Smooth muscle cell of trachea (primary cell): ENCODE measurements around the gene MORN3. TPM values are rescaled to one million over a fixed set of nuclear protein-coding genes. Genes with fewer than 3 reads are reported as not detected.

Source experiments
- total RNA-seq: library from RNA; depleted of rRNA; stranded (reverse); fragments of >200 nt; gene quantifications from 2 replicates; pipeline ENCODE4 v1.2.1, GENCODE V29; 2014

The MORN3 gene
- 0.33 and 0.73 TPM in 2 replicates for total RNA-seq

GRCh38 chr12:121669521-121669900, at the start of gene MORN3:
TSS of gene MORN3 (minus strand) at chr12:121669654. CDS start at chr12:121669483, 171 bp downstream.

GRCh38 chr12:121712461-121713256, 43.2 kb upstream of the MORN3 start, which contains the start of gene TMEM120B:
TSS of gene TMEM120B (plus strand) at chr12:121712752. CDS start at chr12:121712896, 144 bp downstream.

GRCh38 chr12:121626087-121626852, 43.2 kb downstream of the MORN3 start, which contains the start of gene ORAI1:
TSS of gene ORAI1 (plus strand) at chr12:121626530.

Other genes with a start within 250 kb of the MORN3 start
- gene KDM2B, start 88.6 kb downstream of the MORN3 start, total RNA-seq: 41.7 and 47.5 TPM in 2 replicates
- 8.3 and 14.4 TPM in 2 replicates for gene ORAI1, start 43.1 kb downstream of the MORN3 start, total RNA-seq
- gene TMEM120B, start 43.1 kb upstream of the MORN3 start, total RNA-seq: 11.5 and 17.5 TPM in 2 replicates
- 8.8 and 9.3 TPM in 2 replicates for gene RHOF, start 124.0 kb upstream of the MORN3 start, total RNA-seq
- gene SETD1B, start 134.4 kb upstream of the MORN3 start, total RNA-seq: 5.1 and 7.4 TPM in 2 replicates
- gene HPD, start 189.2 kb upstream of the MORN3 start, total RNA-seq: 0.66 and 1.3 TPM in 2 replicates
- 94.4 and 139 TPM in 2 replicates for gene PSMD9, start 219.1 kb upstream of the MORN3 start, total RNA-seq
- 1.6 and 4.8 TPM in 2 replicates for gene CFAP251, start 248.9 kb upstream of the MORN3 start, total RNA-seq